Measurements from ENCODE around the gene MARK2. TPM values are rescaled to one million over a fixed set of nuclear protein-coding genes. Genes with fewer than 3 reads are reported as not detected.

The MARK2 gene
- total RNA-seq, 3 donors from 2014 or later: 12.6 to 34.0 (median 22.3) TPM

GRCh38 chr11:63945477-63946163 is 106.7 kb downstream of the MARK2 start:
- Histone ChIP-seq H3K4me1 (peaks cover 0 to 6% of the 10 kb centered on the region in 2 donors), H3K36me3 (no peaks in the 10 kb centered on the region), H3K27me3 (no peaks in the 10 kb centered on the region), H3K27ac (peak overlapping the region; percentile 70 to 71), H3K4me3 (peak overlapping the region; percentile 4 to 42 (median 12)), H3K9me3 (no peaks in the 10 kb centered on the region)
- peak; percentile 90 to 96 (median 93) for TF ChIP-seq CTCF (IDR thresholded peaks at IDR 0.05)
- TF ChIP-seq POLR2A (IDR thresholded peaks at IDR 0.05): no peak
- peak in 2 of 3 donors; percentile 56 to 69 for TF ChIP-seq POLR2AphosphoS5 (IDR thresholded peaks at IDR 0.05)
- peak; percentile 82 to 93 for DNase-seq (ENCODE audit: low spot score in 2 of 2)
- intact Hi-C loops (cut with DNase I; ENCODE audit: low total_unique reads): loop anchor here (5.0 kb wide), 1 partner anchor 108 kb away; the partner anchor contains the start of gene MARK2

- peak in 1 of 2 donors; percentile 60 for DNase-seq (ENCODE audit: low spot score in 2 of 2)
These were observed 113.0 kb downstream of the MARK2 start for GRCh38 chr11:63951779-63952536.

GRCh38 chr11:63952570-63952969 is 113.7 kb downstream of the MARK2 start:
- intact Hi-C loops (cut with DNase I; ENCODE audit: low total_unique reads): no loop called here
- no peak for DNase-seq (ENCODE audit: low spot score in 2 of 2)
- no peaks in the 10 kb centered on the region for H3K36me3 ChIP-seq
- H3K27me3 ChIP-seq: no peaks in the 10 kb centered on the region
- TF ChIP-seq POLR2AphosphoS5 (IDR thresholded peaks at IDR 0.05) (no peak), POLR2A (IDR thresholded peaks at IDR 0.05) (no peak), CTCF (IDR thresholded peaks at IDR 0.05) (no peak)
- peak overlapping the region; percentile 22 to 75 for H3K27ac ChIP-seq
- no peaks in the 10 kb centered on the region for H3K9me3 ChIP-seq
- no peaks in the 10 kb centered on the region for H3K4me1 ChIP-seq
- peak overlapping the region in 1 of 3 donors; percentile 31 for H3K4me3 ChIP-seq

More at GRCh38 chr11:63951779-63952536, 113.0 kb downstream of the MARK2 start:
- Histone ChIP-seq H3K27me3 (no peaks in the 10 kb centered on the region), H3K9me3 (no peaks in the 10 kb centered on the region), H3K4me1 (no peaks in the 10 kb centered on the region), H3K27ac (peak overlapping the region; percentile 22 to 75), H3K4me3 (peak overlapping the region in 1 of 3 donors; percentile 31), H3K36me3 (no peaks in the 10 kb centered on the region)
- TF ChIP-seq CTCF (IDR thresholded peaks at IDR 0.05) (no peak), POLR2A (IDR thresholded peaks at IDR 0.05) (no peak), POLR2AphosphoS5 (IDR thresholded peaks at IDR 0.05) (no peak)
- intact Hi-C loops (cut with DNase I; ENCODE audit: low total_unique reads): loop anchor here (2.0 kb wide), 1 partner anchor 59 kb away; no protein-coding TSS in a partner anchor

- intact Hi-C loops (cut with DNase I; ENCODE audit: low total_unique reads): loop anchor here (5.0 kb wide), 1 partner anchor 196 kb away; no protein-coding TSS in a partner anchor
- DNase-seq (ENCODE audit: low spot score in 2 of 2): no peak
- no peaks in the 10 kb centered on the region for H3K27me3 ChIP-seq
- no peak overlapping the region for H3K27ac ChIP-seq
- H3K4me1 ChIP-seq: no peaks in the 10 kb centered on the region
- H3K4me3 ChIP-seq: no peak overlapping the region
- TF ChIP-seq POLR2AphosphoS5 (IDR thresholded peaks at IDR 0.05) (no peak), POLR2A (IDR thresholded peaks at IDR 0.05) (no peak), CTCF (IDR thresholded peaks at IDR 0.05) (no peak)
- no peaks in the 10 kb centered on the region for H3K36me3 ChIP-seq
- H3K9me3 ChIP-seq: no peaks in the 10 kb centered on the region
These were observed 119.1 kb downstream of the MARK2 start for GRCh38 chr11:63958008-63958407.

Other genes starting within 250 kb of the MARK2 start
- 100 to 1,000 TPM; 128 to 527 (median 204) TPM for gene PLAAT3, start 224.7 kb upstream of the MARK2 start, total RNA-seq
- gene ATL3, start 167.7 kb upstream of the MARK2 start, total RNA-seq: 100 to 1,000 TPM in 1 of 3 donors, 10 to 100 TPM in 2; 75.2 to 165 (median 77.3) TPM
- 100 to 1,000 TPM; 115 to 199 (median 162) TPM for gene RTN3, start 157.6 kb upstream of the MARK2 start, total RNA-seq
- gene ZFTA, start 70.3 kb upstream of the MARK2 start, total RNA-seq: 10 to 100 TPM in 1 of 3 donors, 1 to 10 TPM in 2; 8.8 to 12.5 (median 9.7) TPM
- 10 to 100 TPM in 2 of 3 donors, 1 to 10 TPM in 1; 4.8 to 13.8 (median 12.1) TPM for gene SPINDOC, start 25.7 kb upstream of the MARK2 start, total RNA-seq
- gene RCOR2, start 78.1 kb downstream of the MARK2 start, total RNA-seq: under 1 TPM; 0.16 to 0.33 (median 0.29) TPM
- gene NAA40, start 99.9 kb downstream of the MARK2 start, total RNA-seq: 10 to 100 TPM in 2 of 3 donors, 1 to 10 TPM in 1; 5.9 to 27.4 (median 19.7) TPM
- 100 to 1,000 TPM; 257 to 326 (median 293) TPM for gene COX8A, start 135.5 kb downstream of the MARK2 start, total RNA-seq
- gene OTUB1, start 147.3 kb downstream of the MARK2 start, total RNA-seq: 10 to 100 TPM; 50.9 to 81.4 (median 79.3) TPM
- gene FLRT1, start 196.8 kb downstream of the MARK2 start, total RNA-seq: not detected